Type B pancreatic cell (in vitro differentiated cells): ENCODE results near the gene RPRM. TPM values are rescaled to one million over a fixed set of nuclear protein-coding genes. Genes with fewer than 3 reads are reported as not detected.
"Not testable (repeated sequence)": the region's sequence is repeated elsewhere in the genome, so short reads cannot be mapped to it uniquely, and the experiment has no call there.

Experiments
- DNase-seq: peaks from one replicate; pipeline ENCODE4 v3.0.0; 2021; ENCODE audit warnings: mixed read lengths; ENCODE audit not compliant: unreplicated experiment; ENCODE audit errors: extremely low spot score
- H3K27ac Mint-ChIP-seq: 2 replicates; pipeline ENCODE4 v1.8.0; 2021; ENCODE audit warnings: mild to moderate bottlenecking, mixed read lengths
- H3K27me3 Mint-ChIP-seq: 2 replicates; pipeline ENCODE4 v1.8.0; 2021; ENCODE audit warnings: mixed read lengths
- H3K36me3 Mint-ChIP-seq: 2 replicates; pipeline ENCODE4 v1.8.0; 2021; ENCODE audit warnings: mixed read lengths
- H3K4me1 Mint-ChIP-seq: one replicate; pipeline ENCODE4 v1.8.0; 2021; ENCODE audit warnings: mixed read lengths; ENCODE audit not compliant: unreplicated experiment
- H3K4me3 Mint-ChIP-seq: 2 replicates; pipeline ENCODE4 v1.8.0; 2021; ENCODE audit warnings: mild to moderate bottlenecking, mixed read lengths
- H3K9me3 Mint-ChIP-seq: 2 replicates; pipeline ENCODE4 v1.8.0; 2021; ENCODE audit warnings: mixed read lengths
- CTCF ChIP-seq: fragments of 200-600 bp; sonication (generic); conservative IDR thresholded peaks from 2 replicates; pipeline ENCODE4 v1.5.0; 2021; ENCODE audit warnings: antibody characterized with exemption, mild to moderate bottlenecking
- long read RNA-seq: library from polyadenylated mRNA; unstranded; transcript quantifications from one replicate; pipeline ENCODE4 v2.0.0, GENCODE V29; 2020
- total RNA-seq: library from RNA; stranded (reverse); gene quantifications from 2 replicates; pipeline ENCODE4 v1.2.1, GENCODE V29; 2021; ENCODE audit warnings: low replicate concordance

RPRM gene
- total RNA-seq: 6.0 and 7.3 TPM in 2 replicates
- long read RNA-seq: 0 reads

GRCh38 chr2:153478289-153479261 lies at the start of gene RPRM:
Gene RPRM, minus strand, starts transcription at chr2:153478762. Its CDS starts 197 bp downstream, at chr2:153478565.
- peak within 1 kb of the TSS; percentile 90 for H3K4me3 Mint-ChIP-seq
- DNase-seq: peak; percentile 86
- H3K4me1 Mint-ChIP-seq: peaks cover 15% of the 10 kb centered on the region
- peak within 1 kb of the TSS; percentile 65 for H3K27ac Mint-ChIP-seq
- TF ChIP-seq CTCF: peak; percentile 98
- no peaks in the 10 kb centered on the region for H3K36me3 Mint-ChIP-seq
- H3K27me3 Mint-ChIP-seq: peaks cover 58% of the 10 kb centered on the region
- H3K9me3 Mint-ChIP-seq: no peaks in the 10 kb centered on the region

- Mint-ChIP-seq H3K36me3 (no peaks in the 10 kb centered on the region), H3K4me3 (no peak overlapping the region), H3K27ac (no peak overlapping the region), H3K27me3 (no peaks in the 10 kb centered on the region), H3K4me1 (no peaks in the 10 kb centered on the region), H3K9me3 (no peaks in the 10 kb centered on the region)
- peak; percentile 96 for TF ChIP-seq CTCF
- DNase-seq: no peak
These were observed 40.8 kb upstream of the RPRM start for GRCh38 chr2:153519257-153519875.

- Mint-ChIP-seq H3K4me3 (no peak overlapping the region), H3K27ac (no peak overlapping the region), H3K36me3 (no peaks in the 10 kb centered on the region), H3K27me3 (peaks cover 5% of the 10 kb centered on the region), H3K9me3 (no peaks in the 10 kb centered on the region), H3K4me1 (no peaks in the 10 kb centered on the region)
- no peak for TF ChIP-seq CTCF
- no peak for DNase-seq
These were observed 33.8 kb upstream of the RPRM start for GRCh38 chr2:153512331-153512730.

DNA sequence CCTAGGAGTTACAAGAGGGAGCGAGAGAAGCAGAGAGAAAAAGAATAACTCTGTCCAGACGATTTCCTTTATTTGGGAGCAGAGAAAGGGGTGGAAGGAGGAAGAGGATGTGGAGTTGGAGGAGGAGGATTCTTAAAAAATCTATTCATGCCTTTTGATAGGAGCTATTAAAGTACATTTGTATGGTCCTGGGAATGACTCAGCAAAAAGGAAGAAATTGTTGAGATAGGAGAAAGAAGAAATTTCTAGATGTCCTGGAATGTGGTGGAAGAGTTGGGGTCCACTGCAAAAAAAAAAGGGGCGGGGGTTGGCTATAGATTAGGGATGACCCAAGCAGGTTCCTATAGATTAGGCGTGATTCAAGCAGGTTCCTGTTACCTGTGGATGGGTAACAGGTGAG lies 32.4 kb upstream of the RPRM start:
- no peaks in the 10 kb centered on the region for H3K36me3 Mint-ChIP-seq
- H3K9me3 Mint-ChIP-seq: peaks cover 10% of the 10 kb centered on the region
- TF ChIP-seq CTCF: no peak
- H3K27me3 Mint-ChIP-seq: peaks cover 5% of the 10 kb centered on the region
- H3K27ac Mint-ChIP-seq: no peak overlapping the region
- no peak overlapping the region for H3K4me3 Mint-ChIP-seq
- H3K4me1 Mint-ChIP-seq: no peaks in the 10 kb centered on the region
- DNase-seq: no peak

DNA sequence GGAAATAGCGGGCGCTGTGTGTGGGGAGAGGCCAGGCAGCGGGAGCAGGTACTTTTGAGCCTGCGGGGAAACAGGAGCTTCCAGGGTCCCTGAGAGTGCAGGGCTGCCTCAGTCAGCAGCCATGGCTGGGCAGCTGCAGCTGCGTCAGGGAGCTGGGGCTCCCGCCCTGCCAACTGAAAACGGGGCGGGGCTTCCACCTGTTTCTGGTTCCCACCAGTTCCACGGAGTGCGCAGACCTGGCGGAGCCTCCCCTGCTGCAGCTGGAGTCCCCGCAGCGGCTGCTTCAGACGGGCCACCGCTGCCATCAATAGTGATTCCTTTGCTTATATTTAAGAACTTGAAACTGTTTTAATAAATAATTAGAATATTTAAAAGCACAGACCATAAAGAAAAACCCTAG lies 30.6 kb upstream of the RPRM start:
- no peak for DNase-seq
- no peak overlapping the region for H3K4me3 Mint-ChIP-seq
- TF ChIP-seq CTCF: no peak
- H3K27me3 Mint-ChIP-seq: peaks cover 5% of the 10 kb centered on the region
- H3K27ac Mint-ChIP-seq: no peak overlapping the region
- no peaks in the 10 kb centered on the region for H3K36me3 Mint-ChIP-seq
- H3K9me3 Mint-ChIP-seq: peaks cover 11% of the 10 kb centered on the region
- no peaks in the 10 kb centered on the region for H3K4me1 Mint-ChIP-seq

- not testable (repeated sequence) for DNase-seq, H3K4me3 Mint-ChIP-seq, H3K27me3 Mint-ChIP-seq, H3K36me3 Mint-ChIP-seq, H3K27ac Mint-ChIP-seq, H3K4me1 Mint-ChIP-seq
- H3K9me3 Mint-ChIP-seq: peaks cover 11% of the 10 kb centered on the region
These were observed 27.9 kb upstream of the RPRM start for GRCh38 chr2:153506499-153506898.
